ENCODE measurements around the gene ROCK2. TPM values are rescaled to one million over a fixed set of nuclear protein-coding genes. Genes with fewer than 3 reads are reported as not detected.
"Not testable (repeated sequence)": the region's sequence is repeated elsewhere in the genome, so short reads cannot be mapped to it uniquely, and the experiment has no call there.

The ROCK2 gene
- total and polyA plus RNA-seq, 4 donors = 5.3 to 31.0 (median 12.2) TPM

GRCh38 chr2:11263177-11263576 lies 81.3 kb downstream of the ROCK2 start:
- peaks cover 0 to 2% (median 0%) of the 10 kb centered on the region in 4 donors for H3K36me3 ChIP-seq (ENCODE audit: control insufficient read depth in 4 of 4, insufficient read depth in 3 of 4, low read depth in 1 of 4, low read length in 3 of 4)
- H3K27me3 ChIP-seq (ENCODE audit: control insufficient read depth in 4 of 4, insufficient read depth in 4 of 4, low read length in 3 of 4) = no peaks in the 10 kb centered on the region
- H3K9ac ChIP-seq (ENCODE audit: low read depth in 1 of 2, low read length in 2 of 2) = no peak overlapping the region
- no peak overlapping the region for H3K27ac ChIP-seq (ENCODE audit: low read depth in 1 of 2, low read length in 2 of 2)
- DNase-seq (ENCODE audit: low spot score) = no peak
- no peak for TF ChIP-seq ATF3 (IDR thresholded peaks at IDR 0.05)
- TF ChIP-seq FOXA1 (IDR thresholded peaks at IDR 0.05) = no peak
- no peak for TF ChIP-seq TAF1 (conservative IDR thresholded peaks at IDR 0.05)
- H3K9me3 ChIP-seq (ENCODE audit: control insufficient read depth in 4 of 4, low read length in 3 of 4) = no peaks in the 10 kb centered on the region
- H3K4me3 ChIP-seq (ENCODE audit: low read depth in 1 of 3, low read length in 3 of 3) = no peak overlapping the region
- 82% methylated on average over 1 of the region's 1 CpG for WGBS
- H3K4me1 ChIP-seq (ENCODE audit: control insufficient read depth in 4 of 4, insufficient read depth in 4 of 4, low read length in 3 of 4) = no peaks in the 10 kb centered on the region

- H3K4me1 ChIP-seq (ENCODE audit: control insufficient read depth in 4 of 4, insufficient read depth in 4 of 4, low read length in 3 of 4); DNase-seq (ENCODE audit: low spot score); H3K9ac ChIP-seq (ENCODE audit: low read depth in 1 of 2, low read length in 2 of 2); H3K27me3 ChIP-seq (ENCODE audit: control insufficient read depth in 4 of 4, insufficient read depth in 4 of 4, low read length in 3 of 4); H3K27ac ChIP-seq (ENCODE audit: low read depth in 1 of 2, low read length in 2 of 2); H3K9me3 ChIP-seq (ENCODE audit: control insufficient read depth in 4 of 4, low read length in 3 of 4); H3K36me3 ChIP-seq (ENCODE audit: control insufficient read depth in 4 of 4, insufficient read depth in 3 of 4, low read depth in 1 of 4, low read length in 3 of 4); H3K4me3 ChIP-seq (ENCODE audit: low read depth in 1 of 3, low read length in 3 of 3): not testable (repeated sequence)
- WGBS = 93% methylated on average over 2 of the region's 2 CpGs
Observed at GRCh38 chr2:11262438-11262837, 82.0 kb downstream of the ROCK2 start.

GRCh38 chr2:11261564-11261963 lies 82.9 kb downstream of the ROCK2 start:
- 87% methylated on average over 9 of the region's 9 CpGs for WGBS
- not testable (repeated sequence) for DNase-seq (ENCODE audit: low spot score)

GRCh38 chr2:11260979-11261378 lies 83.5 kb downstream of the ROCK2 start:
- Histone ChIP-seq H3K4me1 (ENCODE audit: control insufficient read depth in 4 of 4, insufficient read depth in 4 of 4, low read length in 3 of 4) (no peaks in the 10 kb centered on the region), H3K9me3 (ENCODE audit: control insufficient read depth in 4 of 4, low read length in 3 of 4) (no peaks in the 10 kb centered on the region), H3K4me3 (ENCODE audit: low read depth in 1 of 3, low read length in 3 of 3) (no peak overlapping the region), H3K36me3 (ENCODE audit: control insufficient read depth in 4 of 4, insufficient read depth in 3 of 4, low read depth in 1 of 4, low read length in 3 of 4) (peaks cover 1 to 10% (median 3%) of the 10 kb centered on the region in 4 donors), H3K9ac (ENCODE audit: low read depth in 1 of 2, low read length in 2 of 2) (no peak overlapping the region), H3K27me3 (ENCODE audit: control insufficient read depth in 4 of 4, insufficient read depth in 4 of 4, low read length in 3 of 4) (no peaks in the 10 kb centered on the region), H3K27ac (ENCODE audit: low read depth in 1 of 2, low read length in 2 of 2) (no peak overlapping the region)
- no peak for TF ChIP-seq HNF4G (IDR thresholded peaks at IDR 0.05)
- no peak for TF ChIP-seq REST (IDR thresholded peaks at IDR 0.05)
- no peak for TF ChIP-seq CTCF (IDR thresholded peaks at IDR 0.05; ENCODE audit: low read depth, low read length, missing input control)
- 47% methylated on average over 2 of the region's 2 CpGs for WGBS
- DNase-seq (ENCODE audit: low spot score) = no peak

More at GRCh38 chr2:11261564-11261963, 82.9 kb downstream of the ROCK2 start:
- H3K27me3 ChIP-seq (ENCODE audit: control insufficient read depth in 4 of 4, insufficient read depth in 4 of 4, low read length in 3 of 4); H3K9ac ChIP-seq (ENCODE audit: low read depth in 1 of 2, low read length in 2 of 2); H3K36me3 ChIP-seq (ENCODE audit: control insufficient read depth in 4 of 4, insufficient read depth in 3 of 4, low read depth in 1 of 4, low read length in 3 of 4); H3K4me3 ChIP-seq (ENCODE audit: low read depth in 1 of 3, low read length in 3 of 3); H3K27ac ChIP-seq (ENCODE audit: low read depth in 1 of 2, low read length in 2 of 2); H3K4me1 ChIP-seq (ENCODE audit: control insufficient read depth in 4 of 4, insufficient read depth in 4 of 4, low read length in 3 of 4); H3K9me3 ChIP-seq (ENCODE audit: control insufficient read depth in 4 of 4, low read length in 3 of 4): not testable (repeated sequence)
